ACC112 (cell line): ENCODE measurements around the gene TPI1.

ENCODE experiments used
- H2AFZ ChIP-seq: fragments of 200-600 bp; sonication (generic); one replicate; pipeline ENCODE4 v1.6.0; 2017; ENCODE audit warnings: antibody characterized with exemption, low read length; ENCODE audit not compliant: unreplicated experiment
- H3K27ac ChIP-seq: fragments of 200-600 bp; sonication (generic); 2 replicates; pipeline ENCODE4 v1.5.1; 2014; ENCODE audit warnings: low read depth, mild to moderate bottlenecking, antibody characterized with exemption, low read length, moderate library complexity
- H3K27me3 ChIP-seq: fragments of 200-600 bp; sonication (generic); 2 replicates; pipeline ENCODE4 v1.6.1; 2014; ENCODE audit warnings: mild to moderate bottlenecking, antibody characterized with exemption, low read length, moderate library complexity, mixed read lengths; ENCODE audit not compliant: insufficient read depth
- H3K36me3 ChIP-seq: fragments of 200-600 bp; sonication (generic); 2 replicates; pipeline ENCODE4 v1.6.1; 2016; ENCODE audit warnings: mild to moderate bottlenecking, antibody characterized with exemption, low read length, moderate library complexity, mixed read lengths; ENCODE audit not compliant: insufficient read depth
- H3K4me1 ChIP-seq: fragments of 200-600 bp; sonication (generic); one replicate; pipeline ENCODE4 v1.6.1; 2016; ENCODE audit warnings: low read length, mixed read lengths; ENCODE audit not compliant: insufficient read depth, unreplicated experiment, control insufficient read depth
- H3K4me3 ChIP-seq: fragments of 200-600 bp; sonication (generic); 2 replicates; pipeline ENCODE4 v1.5.1; 2014; ENCODE audit warnings: mild to moderate bottlenecking, low read depth, low read length
- H3K79me2 ChIP-seq: fragments of 200-600 bp; sonication (generic); one replicate; pipeline ENCODE4 v1.6.0; 2016; ENCODE audit warnings: low read length; ENCODE audit not compliant: control insufficient read depth, unreplicated experiment, insufficient read depth

Gene TPI1

GRCh38 chr12:6829536-6830220 is 37.7 kb upstream of the TPI1 start:
- H3K4me3 ChIP-seq, result peak overlapping the region; percentile 100
- no peaks in the 10 kb centered on the region for H3K27me3 ChIP-seq
- peaks cover 25% of the 10 kb centered on the region for H3K4me1 ChIP-seq
- H3K27ac ChIP-seq, result peak overlapping the region; percentile 61
- peak overlapping the region; percentile 80 for H2AFZ ChIP-seq
- peaks cover 13% of the 10 kb centered on the region for H3K36me3 ChIP-seq
- peaks cover 29% of the 10 kb centered on the region for H3K79me2 ChIP-seq

DNA sequence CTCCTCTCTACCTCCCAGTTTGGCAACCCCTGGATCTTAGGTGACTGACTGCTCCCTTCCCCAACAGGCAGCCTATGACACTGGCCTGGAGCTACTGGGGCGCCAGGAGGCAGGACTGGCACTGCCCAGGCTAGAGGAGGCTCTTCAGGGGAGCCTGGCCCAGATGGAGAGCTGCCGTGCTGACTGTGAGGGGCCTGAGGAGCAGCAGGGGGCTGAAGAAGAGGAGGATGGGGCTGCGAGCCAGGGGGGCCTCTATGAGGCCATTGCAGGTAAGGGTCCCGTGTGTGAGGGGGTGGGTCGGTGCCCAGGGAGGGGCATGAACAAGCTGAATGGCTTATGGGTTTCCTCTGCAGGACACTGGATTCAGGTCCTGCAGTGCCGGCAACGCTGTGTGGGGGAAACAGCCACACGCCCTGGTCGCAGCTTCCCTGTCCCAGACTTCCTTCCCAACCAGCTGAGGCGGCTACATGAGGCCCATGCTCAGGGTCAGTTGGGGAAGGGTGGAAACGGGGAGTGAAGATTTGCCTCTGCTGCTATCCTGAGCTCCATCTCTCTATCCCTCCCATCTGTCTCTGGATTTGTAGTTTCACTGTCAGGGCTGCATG is 36.9 kb upstream of the TPI1 start:
- Histone ChIP-seq H3K4me3 (peak overlapping the region; percentile 100), H2AFZ (no peak overlapping the region), H3K79me2 (peaks cover 29% of the 10 kb centered on the region), H3K27me3 (no peaks in the 10 kb centered on the region), H3K27ac (no peak overlapping the region), H3K36me3 (peaks cover 13% of the 10 kb centered on the region), H3K4me1 (peaks cover 19% of the 10 kb centered on the region)

GRCh38 chr12:6830999-6831398 is 36.3 kb upstream of the TPI1 start:
- H3K27me3 ChIP-seq, result no peaks in the 10 kb centered on the region
- H3K4me1 ChIP-seq, result peaks cover 18% of the 10 kb centered on the region
- no peak overlapping the region for H2AFZ ChIP-seq
- no peak overlapping the region for H3K27ac ChIP-seq
- peaks cover 29% of the 10 kb centered on the region for H3K79me2 ChIP-seq
- H3K36me3 ChIP-seq, result peaks cover 13% of the 10 kb centered on the region
- H3K4me3 ChIP-seq, result no peak overlapping the region

- H3K27me3 ChIP-seq, result no peaks in the 10 kb centered on the region
- peaks cover 18% of the 10 kb centered on the region for H3K4me1 ChIP-seq
- H3K79me2 ChIP-seq, result peaks cover 29% of the 10 kb centered on the region
- H3K27ac ChIP-seq, result no peak overlapping the region
- H3K36me3 ChIP-seq, result peaks cover 13% of the 10 kb centered on the region
- H3K4me3 ChIP-seq, result no peak overlapping the region
- no peak overlapping the region for H2AFZ ChIP-seq
These were observed 35.8 kb upstream of the TPI1 start for GRCh38 chr12:6831450-6831995.

DNA sequence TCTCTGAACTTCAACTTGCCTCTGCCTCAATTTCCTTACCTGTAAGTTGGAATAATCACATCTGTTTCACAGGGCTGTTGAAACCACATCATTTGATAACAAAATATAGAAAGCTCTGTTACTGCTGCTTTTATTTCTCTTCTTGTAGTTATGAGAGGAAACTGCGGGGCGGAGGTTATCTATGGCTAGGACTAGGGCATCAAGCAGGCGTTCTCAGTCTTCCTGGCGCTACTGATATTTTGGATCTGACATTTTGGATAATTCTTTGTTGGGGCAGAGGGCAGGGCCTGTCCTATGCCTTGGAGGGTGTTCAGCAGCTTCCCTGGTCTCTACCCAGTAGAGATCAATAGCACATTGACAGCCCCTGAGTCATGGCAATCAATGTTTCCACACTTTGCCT is 35.2 kb upstream of the TPI1 start:
- H3K36me3 ChIP-seq, result peaks cover 13% of the 10 kb centered on the region
- peaks cover 29% of the 10 kb centered on the region for H3K79me2 ChIP-seq
- no peak overlapping the region for H3K4me3 ChIP-seq
- no peak overlapping the region for H2AFZ ChIP-seq
- H3K27me3 ChIP-seq, result no peaks in the 10 kb centered on the region
- H3K4me1 ChIP-seq, result peaks cover 14% of the 10 kb centered on the region
- no peak overlapping the region for H3K27ac ChIP-seq

- H3K27me3 ChIP-seq, result no peaks in the 10 kb centered on the region
- peaks cover 24% of the 10 kb centered on the region for H3K79me2 ChIP-seq
- peaks cover 13% of the 10 kb centered on the region for H3K36me3 ChIP-seq
- H2AFZ ChIP-seq, result no peak overlapping the region
- no peak overlapping the region for H3K4me3 ChIP-seq
- H3K4me1 ChIP-seq, result peaks cover 8% of the 10 kb centered on the region
- no peak overlapping the region for H3K27ac ChIP-seq
These were observed 34.0 kb upstream of the TPI1 start for GRCh38 chr12:6833189-6833890.

GRCh38 chr12:6834254-6834653 is 33.1 kb upstream of the TPI1 start:
- H3K4me3 ChIP-seq, result no peak overlapping the region
- H3K4me1 ChIP-seq, result peaks cover 8% of the 10 kb centered on the region
- H2AFZ ChIP-seq, result no peak overlapping the region
- peaks cover 15% of the 10 kb centered on the region for H3K79me2 ChIP-seq
- H3K36me3 ChIP-seq, result peaks cover 13% of the 10 kb centered on the region
- H3K27ac ChIP-seq, result no peak overlapping the region
- H3K27me3 ChIP-seq, result no peaks in the 10 kb centered on the region

DNA sequence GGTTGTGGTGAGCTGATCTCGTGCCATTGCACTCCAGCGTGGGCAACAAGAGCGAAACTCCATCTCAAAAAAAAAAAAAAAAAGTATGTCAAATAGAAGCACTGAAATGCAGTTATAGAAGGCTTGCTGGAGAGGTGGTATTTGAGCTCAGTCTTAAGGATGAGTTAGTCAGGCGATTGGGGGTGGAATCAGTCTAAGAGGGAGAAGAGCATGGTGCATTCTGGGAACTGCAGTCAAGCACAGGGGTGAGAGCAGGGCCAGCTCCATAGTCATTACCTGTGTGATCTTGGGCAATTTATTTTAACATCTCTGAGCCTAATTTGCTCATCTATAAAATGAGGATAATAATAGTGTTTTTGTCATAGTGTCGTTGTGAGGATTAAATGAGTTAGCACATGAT is 32.5 kb upstream of the TPI1 start:
- Histone ChIP-seq H3K4me1 (peaks cover 5% of the 10 kb centered on the region), H3K36me3 (peaks cover 13% of the 10 kb centered on the region), H3K27me3 (no peaks in the 10 kb centered on the region), H3K4me3 (no peak overlapping the region), H3K79me2 (peaks cover 9% of the 10 kb centered on the region), H2AFZ (no peak overlapping the region), H3K27ac (no peak overlapping the region)

- Histone ChIP-seq H3K36me3 (peaks cover 11% of the 10 kb centered on the region), H3K27ac (no peak overlapping the region), H3K4me3 (no peak overlapping the region), H3K4me1 (no peaks in the 10 kb centered on the region), H3K27me3 (no peaks in the 10 kb centered on the region), H3K79me2 (no peaks in the 10 kb centered on the region), H2AFZ (no peak overlapping the region)
These were observed 30.5 kb upstream of the TPI1 start for GRCh38 chr12:6836851-6837250.

- Histone ChIP-seq H3K27ac (no peak overlapping the region), H3K36me3 (peaks cover 8% of the 10 kb centered on the region), H3K79me2 (no peaks in the 10 kb centered on the region), H3K4me1 (no peaks in the 10 kb centered on the region), H2AFZ (no peak overlapping the region), H3K4me3 (no peak overlapping the region), H3K27me3 (no peaks in the 10 kb centered on the region)
These were observed 29.8 kb upstream of the TPI1 start for GRCh38 chr12:6837370-6838060.
